Memory B cell (primary cell): ENCODE measurements around the gene EPAS1.

Experiments used
- ATAC-seq: fragments of 150-1000 bp; cut with Tn5 transposase; 2 replicates; pipeline ENCODE4 v1.10.0; 2021; ENCODE audit warnings: low read depth, mild to moderate bottlenecking, moderate library complexity
- DNase-seq, 2 donors: peaks; one replicate each; pipeline ENCODE4 v3.0.0; 2022; ENCODE audit warnings: low spot score in 2 of 2
- H3K27ac Mint-ChIP-seq: one replicate; pipeline ENCODE4 v1.8.0; 2022; ENCODE audit warnings: mild to moderate bottlenecking, moderate library complexity, mixed read lengths
- H3K27me3 Mint-ChIP-seq: one replicate; pipeline ENCODE4 v1.8.0; 2022; ENCODE audit warnings: mixed read lengths
- H3K36me3 Mint-ChIP-seq: one replicate; pipeline ENCODE4 v1.8.0; 2022; ENCODE audit warnings: mild to moderate bottlenecking, mixed read lengths
- H3K4me1 Mint-ChIP-seq: one replicate; pipeline ENCODE4 v1.8.0; 2022; ENCODE audit warnings: mixed read lengths
- H3K4me3 Mint-ChIP-seq: one replicate; pipeline ENCODE4 v1.8.0; 2022; ENCODE audit warnings: mild to moderate bottlenecking, moderate library complexity, mixed read lengths
- H3K9me3 Mint-ChIP-seq: one replicate; pipeline ENCODE4 v1.8.0; 2022; ENCODE audit warnings: mixed read lengths

EPAS1 gene

DNA sequence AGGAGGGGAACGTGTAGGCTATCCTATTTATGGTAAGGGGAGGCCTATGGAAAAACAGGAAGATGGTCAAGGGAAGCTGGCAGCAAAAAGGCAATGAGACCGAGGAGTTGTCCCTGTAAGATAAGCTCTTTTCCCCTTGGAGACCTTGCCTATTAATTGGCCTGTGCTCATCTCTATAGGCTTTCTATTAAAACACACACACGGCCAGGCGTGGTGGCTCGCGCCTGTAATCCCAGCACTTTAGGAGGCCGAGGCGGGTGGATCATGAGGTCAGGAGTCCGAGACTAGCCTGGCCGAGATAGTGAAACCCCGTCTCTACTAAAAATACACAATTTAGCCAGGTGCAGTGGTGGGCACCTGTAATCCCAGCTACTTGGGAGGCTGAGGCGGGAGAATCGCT, 32.1 kb downstream of the EPAS1 start:
- ATAC-seq = no peak
- Mint-ChIP-seq H3K9me3 (no peaks in the 10 kb centered on the region), H3K27ac (no peak overlapping the region), H3K4me1 (no peaks in the 10 kb centered on the region), H3K27me3 (peaks cover 11% of the 10 kb centered on the region), H3K36me3 (no peaks in the 10 kb centered on the region), H3K4me3 (no peak overlapping the region)
- no peak for DNase-seq

DNA sequence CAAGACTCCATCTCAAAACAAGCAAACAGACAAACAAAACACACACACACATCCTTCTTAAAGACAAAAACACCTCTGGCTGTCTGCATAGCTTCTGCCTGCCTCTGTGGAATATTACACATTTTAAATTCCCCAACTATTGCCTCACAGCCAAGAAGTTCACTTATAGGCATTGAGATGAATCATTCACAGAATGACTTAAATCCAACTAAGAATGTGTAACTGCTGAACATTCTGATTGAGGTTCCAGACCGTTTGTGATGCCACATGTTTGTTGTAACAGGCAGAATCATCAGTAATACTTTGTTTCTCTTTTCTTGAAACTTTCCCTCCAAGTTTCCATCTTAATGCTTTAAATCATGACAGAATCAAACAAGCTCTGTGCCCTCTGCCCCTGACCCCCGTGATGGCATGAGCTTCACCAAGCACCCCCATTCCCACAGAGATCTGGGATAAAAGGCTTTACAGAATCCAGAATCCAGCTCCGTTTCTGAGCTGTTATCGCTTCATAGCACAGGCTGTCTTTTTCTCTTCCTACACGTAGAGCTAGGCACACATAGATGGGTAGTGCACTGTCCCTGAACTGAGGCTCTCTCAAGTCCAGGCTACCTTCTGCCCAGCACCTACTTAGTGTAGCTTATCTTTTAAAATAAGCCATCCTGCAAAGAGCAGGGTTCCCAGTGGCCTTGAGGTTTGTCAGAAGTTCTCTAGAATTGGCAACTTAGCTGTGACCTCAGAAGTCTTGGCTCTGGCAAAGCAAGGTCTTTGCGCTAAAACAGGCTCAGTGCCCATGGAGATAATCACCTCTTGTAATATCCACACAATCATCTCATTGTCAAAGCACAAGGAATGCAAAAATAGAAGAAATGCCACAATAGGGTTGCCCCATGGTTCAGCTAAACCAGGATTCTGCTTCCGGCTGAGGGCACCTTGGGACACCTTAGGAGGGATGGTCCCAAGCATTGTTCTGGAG, 32.9 kb downstream of the EPAS1 start:
- DNase-seq (no peak), ATAC-seq (no peak)
- H3K4me1 Mint-ChIP-seq = no peaks in the 10 kb centered on the region
- H3K4me3 Mint-ChIP-seq = no peak overlapping the region
- no peaks in the 10 kb centered on the region for H3K36me3 Mint-ChIP-seq
- H3K27me3 Mint-ChIP-seq = peaks cover 12% of the 10 kb centered on the region
- H3K27ac Mint-ChIP-seq = no peak overlapping the region
- H3K9me3 Mint-ChIP-seq = no peaks in the 10 kb centered on the region

DNA sequence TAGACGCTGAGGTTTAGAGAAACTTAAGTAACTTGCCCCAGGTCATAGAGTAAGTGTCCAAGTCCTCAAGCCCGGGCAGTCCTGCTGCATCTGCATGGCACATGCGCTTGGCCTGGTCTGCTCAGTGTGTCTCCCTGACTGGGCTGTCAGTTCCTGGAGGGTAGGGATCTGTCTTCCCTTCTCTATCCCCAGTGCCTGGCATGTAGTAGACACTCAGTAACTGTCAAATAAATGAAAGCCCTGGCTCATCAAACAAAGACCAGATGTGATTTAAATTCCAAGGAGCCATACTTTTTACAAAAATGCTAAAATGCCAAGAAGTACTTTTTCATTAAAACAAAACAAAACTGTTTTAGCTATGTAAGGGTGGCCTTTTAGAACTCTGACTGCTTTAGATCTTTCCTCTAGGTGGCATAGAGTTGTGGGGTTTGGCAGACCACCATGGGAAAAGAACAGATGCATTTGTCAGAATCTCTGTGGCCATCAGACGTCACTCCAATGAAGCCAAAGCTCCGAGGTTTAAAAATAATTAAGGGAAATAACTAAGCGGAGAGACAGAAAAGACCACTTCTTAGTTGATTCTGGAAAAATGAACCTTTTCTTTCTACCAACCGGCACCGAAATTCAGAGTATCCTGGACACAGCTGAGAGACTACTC, 34.0 kb downstream of the EPAS1 start:
- Mint-ChIP-seq H3K36me3 (no peaks in the 10 kb centered on the region), H3K9me3 (no peaks in the 10 kb centered on the region), H3K4me1 (no peaks in the 10 kb centered on the region), H3K27ac (no peak overlapping the region), H3K4me3 (no peak overlapping the region), H3K27me3 (peaks cover 13% of the 10 kb centered on the region)
- no peak for DNase-seq
- no peak for ATAC-seq

DNA sequence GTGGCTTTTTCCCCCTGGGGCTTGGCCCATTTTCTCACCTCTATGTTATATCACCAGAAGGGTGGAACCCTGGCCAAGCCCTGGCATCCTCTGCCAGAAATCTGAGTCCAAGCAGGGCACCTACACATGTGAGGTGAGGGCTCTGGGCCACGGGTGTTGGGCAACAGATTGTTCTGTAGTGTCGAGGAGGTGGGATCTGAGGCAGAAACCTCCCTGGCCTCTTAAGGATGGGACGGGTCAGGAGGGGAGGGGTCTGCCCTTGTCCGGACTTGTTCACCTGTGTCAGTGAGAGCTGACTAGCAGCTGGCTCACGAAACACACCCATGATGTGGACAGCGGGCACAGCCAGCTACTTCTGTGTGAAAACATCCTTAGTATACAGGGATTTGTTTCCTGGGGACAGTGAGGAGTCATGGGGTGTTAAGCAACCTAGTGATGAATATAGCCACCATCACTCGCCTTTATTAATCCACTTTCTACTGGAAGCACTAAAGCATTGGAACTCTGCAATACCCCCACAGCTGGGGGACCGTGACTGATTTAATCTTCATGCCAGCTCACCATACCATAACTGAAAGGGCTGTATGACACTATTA, 35.6 kb downstream of the EPAS1 start:
- Mint-ChIP-seq H3K4me3 (no peak overlapping the region), H3K27me3 (peaks cover 14% of the 10 kb centered on the region), H3K27ac (no peak overlapping the region), H3K36me3 (no peaks in the 10 kb centered on the region), H3K9me3 (no peaks in the 10 kb centered on the region), H3K4me1 (no peaks in the 10 kb centered on the region)
- no peak for ATAC-seq
- DNase-seq = no peak

DNA sequence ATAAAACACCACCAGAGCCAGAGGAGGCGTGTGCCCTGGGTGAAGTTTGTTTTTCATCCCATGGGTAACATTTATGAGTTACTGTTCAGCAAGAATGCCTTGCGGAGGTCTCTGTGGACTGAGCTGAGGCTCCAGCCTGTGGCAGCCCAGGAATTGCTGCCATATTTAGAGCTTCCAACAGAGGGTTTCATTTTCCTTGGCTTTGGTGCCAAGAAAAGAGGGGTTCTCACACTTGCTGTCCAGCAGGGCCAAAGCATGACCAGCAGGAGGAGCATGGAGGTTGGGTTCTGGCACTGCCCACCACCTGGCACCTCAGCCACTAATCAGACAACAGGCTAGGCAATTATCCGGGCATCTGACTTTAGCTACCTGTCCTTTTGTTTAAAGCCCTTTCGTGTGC, 36.7 kb downstream of the EPAS1 start:
- Mint-ChIP-seq H3K4me3 (no peak overlapping the region), H3K36me3 (no peaks in the 10 kb centered on the region), H3K4me1 (no peaks in the 10 kb centered on the region), H3K27ac (no peak overlapping the region), H3K9me3 (no peaks in the 10 kb centered on the region), H3K27me3 (peaks cover 14% of the 10 kb centered on the region)
- DNase-seq (no peak), ATAC-seq (no peak)

DNA sequence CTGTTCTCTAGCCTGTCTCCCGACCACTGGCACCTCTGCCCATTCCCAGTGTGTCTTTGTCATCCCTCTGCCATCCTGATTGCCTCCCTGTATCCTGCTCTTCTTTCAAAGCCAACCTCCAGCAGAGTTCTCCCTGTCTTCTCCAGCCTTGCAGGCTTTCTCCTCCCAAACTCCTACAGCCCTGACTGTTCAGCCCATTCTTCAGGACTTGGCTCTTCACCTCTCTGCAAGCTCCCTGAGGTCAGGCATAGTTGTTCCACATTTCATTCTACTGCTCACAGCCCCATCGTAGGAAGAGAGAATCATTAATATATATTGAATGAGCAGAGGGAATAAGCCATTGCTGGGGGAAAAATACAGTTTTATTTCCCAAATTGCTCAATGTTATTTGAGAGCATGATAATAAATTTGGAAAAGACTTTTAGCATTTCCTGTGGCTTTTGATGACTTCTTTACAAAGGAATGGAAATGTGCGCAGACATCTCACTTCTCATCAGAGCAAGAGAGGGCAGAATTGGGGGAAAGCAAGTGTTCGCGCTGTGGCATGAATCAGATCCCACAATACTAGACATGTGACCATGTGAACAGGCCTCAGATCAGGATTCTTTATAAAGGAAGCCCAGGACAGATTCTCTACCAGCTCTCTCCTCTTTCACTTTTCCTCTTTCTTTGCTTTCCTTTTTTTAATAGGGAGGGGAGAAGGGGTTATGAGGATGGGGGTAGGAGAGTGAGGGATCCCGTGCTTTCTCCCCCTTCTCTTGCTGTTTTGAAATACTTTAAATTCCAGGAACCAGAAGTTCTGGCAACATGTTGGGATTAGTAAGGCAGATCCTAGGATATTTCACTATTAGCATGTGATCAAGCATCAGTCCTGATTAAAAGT, 37.4 kb downstream of the EPAS1 start:
- Mint-ChIP-seq H3K4me1 (no peaks in the 10 kb centered on the region), H3K36me3 (no peaks in the 10 kb centered on the region), H3K9me3 (no peaks in the 10 kb centered on the region), H3K27ac (no peak overlapping the region), H3K4me3 (no peak overlapping the region), H3K27me3 (peaks cover 14% of the 10 kb centered on the region)
- ATAC-seq (no peak), DNase-seq (no peak)

DNA sequence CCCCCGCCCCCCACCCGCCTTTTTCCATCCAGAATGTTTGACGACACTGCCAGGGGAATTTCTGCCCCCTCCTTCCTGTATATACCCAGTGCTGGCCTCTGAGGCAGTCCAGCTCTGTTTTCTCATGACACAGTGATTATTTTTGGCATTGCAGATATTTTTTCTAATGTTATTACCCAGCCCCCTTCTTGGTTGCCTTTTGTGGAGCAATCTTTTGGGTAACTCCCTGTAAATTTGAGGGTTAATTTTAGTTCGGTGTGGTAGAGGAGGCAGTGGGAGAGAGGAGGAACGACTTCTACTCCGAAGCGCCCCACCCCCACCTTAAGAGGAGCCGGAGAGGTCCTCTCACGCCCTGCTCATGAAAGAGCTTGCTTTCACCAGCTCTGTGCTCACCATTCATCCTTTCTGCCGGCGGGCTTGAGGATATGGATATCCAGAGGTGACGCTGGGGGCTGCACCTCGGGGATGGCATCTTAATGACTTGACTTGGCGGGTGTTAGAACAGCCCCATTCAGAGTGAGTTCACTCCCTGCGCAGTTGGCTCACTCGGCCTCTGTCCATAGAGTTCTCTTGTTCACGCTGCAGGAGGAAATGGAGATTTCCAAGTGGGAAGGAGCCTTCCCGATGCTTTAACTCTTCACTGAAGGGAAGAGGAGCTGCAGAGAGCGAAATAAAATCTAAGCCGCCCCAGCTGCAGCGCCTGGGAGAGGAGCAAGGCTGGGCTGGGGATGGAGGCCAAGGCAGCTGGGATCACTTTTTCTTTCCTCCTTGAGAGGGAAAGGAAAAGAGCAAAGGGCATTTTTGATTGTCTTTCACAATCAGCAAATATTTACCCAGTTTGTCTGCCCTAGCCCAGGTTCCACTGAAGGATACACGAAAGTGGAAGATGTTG, 38.4 kb downstream of the EPAS1 start:
- H3K27me3 Mint-ChIP-seq = peaks cover 14% of the 10 kb centered on the region
- H3K4me3 Mint-ChIP-seq = no peak overlapping the region
- no peak for DNase-seq
- no peak for ATAC-seq
- no peak overlapping the region for H3K27ac Mint-ChIP-seq
- no peaks in the 10 kb centered on the region for H3K4me1 Mint-ChIP-seq
- H3K9me3 Mint-ChIP-seq = no peaks in the 10 kb centered on the region
- no peaks in the 10 kb centered on the region for H3K36me3 Mint-ChIP-seq

DNA sequence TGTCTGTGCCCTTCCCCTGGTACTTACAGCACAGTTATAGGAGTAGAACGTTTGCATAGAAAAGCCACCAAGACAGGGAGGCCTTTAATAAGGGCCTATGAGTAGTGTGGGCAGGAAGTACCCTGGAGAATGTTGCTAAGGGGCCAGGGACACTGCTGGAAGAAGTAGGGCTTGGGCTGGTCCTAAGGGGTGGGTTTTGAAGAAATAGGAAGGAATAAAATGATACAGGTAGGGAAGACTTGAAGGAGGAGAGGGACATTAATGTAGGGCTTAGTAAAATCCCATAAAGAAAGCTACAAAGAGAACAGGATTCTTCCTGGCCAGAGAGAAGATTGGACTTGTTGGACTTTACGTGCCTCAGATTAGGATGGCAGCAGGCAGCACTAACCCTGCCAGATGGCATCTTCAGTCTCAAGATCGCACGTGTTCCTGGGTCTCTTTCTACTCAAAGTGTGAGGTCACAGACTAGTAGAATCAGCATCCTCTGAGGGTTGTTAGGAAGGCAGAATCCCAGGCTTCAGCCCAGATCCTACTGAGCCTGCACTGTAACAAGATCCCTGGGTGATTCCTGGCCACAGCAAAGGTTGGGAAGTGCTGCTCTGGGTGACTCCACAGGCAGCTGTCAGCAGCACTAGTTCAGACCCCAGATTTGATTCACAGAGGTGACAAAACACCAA, 39.2 kb downstream of the EPAS1 start:
- Mint-ChIP-seq H3K27me3 (peaks cover 17% of the 10 kb centered on the region), H3K4me1 (no peaks in the 10 kb centered on the region), H3K9me3 (no peaks in the 10 kb centered on the region), H3K27ac (no peak overlapping the region), H3K4me3 (no peak overlapping the region), H3K36me3 (no peaks in the 10 kb centered on the region)
- ATAC-seq = no peak
- no peak for DNase-seq

DNA sequence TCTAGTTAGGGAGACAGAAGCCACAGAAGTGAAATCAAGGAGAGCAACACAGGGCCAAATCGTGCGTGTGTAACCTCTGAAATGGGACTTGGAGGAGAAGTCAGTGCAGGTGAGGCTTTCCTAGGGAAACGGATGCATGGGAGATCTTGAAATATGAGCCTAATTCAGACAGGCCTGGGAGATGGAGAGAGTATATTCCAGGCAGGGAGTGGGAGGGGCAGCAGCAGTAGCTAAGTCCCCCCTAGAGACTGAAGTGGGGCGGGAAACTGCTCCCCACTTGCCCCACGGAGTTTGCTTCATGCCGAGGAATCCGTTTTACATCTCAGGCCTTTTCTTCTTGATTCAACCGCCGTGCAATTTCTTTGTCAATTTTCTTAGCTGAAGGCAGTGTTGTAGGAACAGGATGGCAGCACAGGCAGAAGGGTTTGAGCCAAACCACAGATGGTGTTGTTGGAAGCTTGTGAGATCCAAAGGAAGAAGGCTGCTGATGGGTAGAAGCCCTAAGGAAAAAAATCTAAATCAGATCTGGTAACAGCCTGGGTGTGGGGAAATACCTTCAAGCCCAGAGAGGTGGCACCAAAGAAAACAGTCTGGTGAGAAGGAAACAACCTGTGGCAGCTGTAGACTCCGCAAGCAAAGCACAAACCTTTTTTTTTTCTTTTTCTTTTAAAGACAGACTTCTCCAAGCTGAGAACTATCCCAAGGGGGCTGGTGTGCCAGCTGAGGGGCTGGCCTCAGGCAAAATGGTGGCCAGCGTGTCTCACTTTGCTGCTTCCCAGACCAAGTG, 40.2 kb downstream of the EPAS1 start:
- no peaks in the 10 kb centered on the region for H3K9me3 Mint-ChIP-seq
- H3K4me3 Mint-ChIP-seq = no peak overlapping the region
- H3K36me3 Mint-ChIP-seq = no peaks in the 10 kb centered on the region
- no peaks in the 10 kb centered on the region for H3K4me1 Mint-ChIP-seq
- peaks cover 18% of the 10 kb centered on the region for H3K27me3 Mint-ChIP-seq
- H3K27ac Mint-ChIP-seq = no peak overlapping the region
- DNase-seq (no peak), ATAC-seq (no peak)

DNA sequence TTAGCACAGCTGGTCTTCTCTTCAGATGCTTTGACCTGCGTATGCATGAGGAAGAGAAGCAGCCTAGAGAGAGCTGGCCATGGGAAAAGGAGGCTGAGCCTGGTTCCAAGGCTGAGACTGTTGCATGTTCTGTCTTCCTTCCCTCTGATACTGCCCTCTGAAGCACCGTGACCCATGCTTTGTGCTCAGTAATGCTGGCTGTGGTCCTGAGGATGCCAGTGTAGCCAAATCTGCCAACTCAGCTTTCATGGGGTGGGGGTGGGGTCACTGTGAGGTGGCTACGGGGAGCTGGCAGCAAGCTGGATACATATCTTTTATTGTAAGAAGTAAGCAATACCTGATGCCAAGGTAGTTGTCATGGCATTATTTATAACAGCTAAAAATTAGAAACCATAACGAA, 41.5 kb downstream of the EPAS1 start:
- ATAC-seq = no peak
- Mint-ChIP-seq H3K4me1 (no peaks in the 10 kb centered on the region), H3K36me3 (no peaks in the 10 kb centered on the region), H3K4me3 (no peak overlapping the region), H3K27ac (no peak overlapping the region), H3K9me3 (no peaks in the 10 kb centered on the region), H3K27me3 (peaks cover 12% of the 10 kb centered on the region)
- DNase-seq = no peak

DNA sequence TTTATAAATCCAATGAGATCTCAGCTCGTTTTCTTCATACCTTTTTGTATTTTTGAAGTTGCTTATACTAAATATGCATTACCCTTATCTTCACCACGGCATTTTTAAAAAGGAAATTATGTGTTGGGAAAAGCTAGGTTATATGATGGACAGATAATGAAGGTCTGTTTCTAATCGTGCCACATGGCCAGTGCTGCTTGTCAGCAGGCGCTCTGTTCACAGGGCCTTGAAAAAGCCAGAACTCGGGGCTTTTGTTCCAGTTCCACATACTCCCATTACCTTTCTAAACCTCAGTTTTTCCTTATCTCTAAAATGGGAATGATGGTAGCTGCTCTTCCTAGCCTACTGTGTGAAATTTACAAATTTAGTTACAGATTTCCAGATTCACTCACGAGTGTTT, 42.0 kb downstream of the EPAS1 start:
- H3K27ac Mint-ChIP-seq = no peak overlapping the region
- H3K4me3 Mint-ChIP-seq = no peak overlapping the region
- H3K27me3 Mint-ChIP-seq = peaks cover 13% of the 10 kb centered on the region
- ATAC-seq (no peak), DNase-seq (no peak)
- H3K36me3 Mint-ChIP-seq = no peaks in the 10 kb centered on the region
- H3K9me3 Mint-ChIP-seq = no peaks in the 10 kb centered on the region
- H3K4me1 Mint-ChIP-seq = no peaks in the 10 kb centered on the region
